ENCODE measurements around the gene PPIB. TPM values are rescaled to one million over a fixed set of nuclear protein-coding genes. Genes with fewer than 3 reads are reported as not detected.

PPIB gene
- total RNA-seq = 106 TPM
- long read RNA-seq, transcript PPIB-201 (5 exons, 1,081 nt) = major isoform, 116 of 118 reads
- long read RNA-seq, partial matches to known transcripts = 0 of 118 reads
- long read RNA-seq, other reads (novel, unspliced or antisense) = 2 of 118 reads

GRCh38 chr15:64162869-64163658 is at the start of gene PPIB:
Gene PPIB (minus strand): TSS chr15:64163022. CDS start chr15:64162986, 36 bp downstream.
- DNase-seq = peak; percentile 100
- intact Hi-C loops (cut with micrococcal nuclease) = no loop called here
- peak; percentile 95 for ATAC-seq

- no peak for ATAC-seq
- intact Hi-C loops (cut with micrococcal nuclease) = no loop called here
- DNase-seq = no peak
Measured at GRCh38 chr15:64211696-64212095, 48.9 kb upstream of the PPIB start.

GRCh38 chr15:64210371-64210770 is 47.5 kb upstream of the PPIB start:
- intact Hi-C loops (cut with micrococcal nuclease) = no loop called here
- ATAC-seq (no peak), DNase-seq (no peak)

- ATAC-seq (no peak), DNase-seq (no peak)
- intact Hi-C loops (cut with micrococcal nuclease) = no loop called here
Measured at GRCh38 chr15:64209680-64210334, 47.0 kb upstream of the PPIB start.

- ATAC-seq (no peak), DNase-seq (no peak)
- intact Hi-C loops (cut with micrococcal nuclease) = no loop called here
Measured at GRCh38 chr15:64205202-64205601, 42.4 kb upstream of the PPIB start.

- peak; percentile 54 for ATAC-seq
- intact Hi-C loops (cut with micrococcal nuclease) = no loop called here
- DNase-seq = no peak
Measured at GRCh38 chr15:64197425-64197824, 34.6 kb upstream of the PPIB start.

- peak; percentile 24 for ATAC-seq
- intact Hi-C loops (cut with micrococcal nuclease) = no loop called here
Measured at GRCh38 chr15:64193971-64194370, 31.1 kb upstream of the PPIB start.

DNA sequence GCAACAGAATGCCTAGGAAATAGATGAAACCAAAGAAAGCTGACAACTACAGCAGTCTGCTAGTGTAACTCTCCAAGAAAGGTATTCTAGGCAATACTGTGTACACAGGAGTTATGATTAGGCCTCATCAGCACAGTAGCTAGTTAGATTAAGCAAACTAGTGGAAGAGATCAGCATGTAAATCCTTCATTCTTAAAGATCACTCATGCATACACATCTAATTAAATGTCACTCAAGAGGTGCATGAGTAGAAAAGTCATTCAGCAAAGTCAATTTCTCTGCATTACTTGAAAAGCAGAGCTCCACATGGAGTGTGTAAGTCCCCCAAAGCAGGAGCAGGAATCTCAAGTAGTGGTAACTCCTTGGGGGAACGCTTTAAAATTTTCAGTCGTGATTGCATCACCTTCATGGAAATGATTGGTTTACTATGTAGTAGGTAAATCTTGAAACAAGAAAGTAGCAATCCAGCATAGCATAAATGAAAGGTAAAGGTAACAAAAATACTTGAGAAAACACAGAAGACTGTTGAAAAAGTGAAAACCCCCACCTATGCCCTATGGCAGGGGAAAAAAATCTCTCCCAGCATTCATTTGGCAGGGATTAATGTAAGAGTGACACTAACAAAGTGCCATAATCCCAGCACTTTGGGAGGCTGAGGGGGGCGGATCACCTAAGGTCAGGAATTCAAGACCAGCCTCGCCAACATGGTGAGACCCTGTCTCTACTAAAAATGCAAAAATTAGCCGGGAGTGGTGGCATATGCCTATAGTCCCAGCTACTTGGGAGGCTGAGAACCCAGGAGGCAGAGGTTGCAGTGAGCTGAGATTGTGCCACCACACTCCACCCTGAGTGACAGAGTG is 29.4 kb upstream of the PPIB start:
- no peak for ATAC-seq
- DNase-seq = no peak
- intact Hi-C loops (cut with micrococcal nuclease) = no loop called here

More at GRCh38 chr15:64193971-64194370, 31.1 kb upstream of the PPIB start:
- DNase-seq = no peak

DNA sequence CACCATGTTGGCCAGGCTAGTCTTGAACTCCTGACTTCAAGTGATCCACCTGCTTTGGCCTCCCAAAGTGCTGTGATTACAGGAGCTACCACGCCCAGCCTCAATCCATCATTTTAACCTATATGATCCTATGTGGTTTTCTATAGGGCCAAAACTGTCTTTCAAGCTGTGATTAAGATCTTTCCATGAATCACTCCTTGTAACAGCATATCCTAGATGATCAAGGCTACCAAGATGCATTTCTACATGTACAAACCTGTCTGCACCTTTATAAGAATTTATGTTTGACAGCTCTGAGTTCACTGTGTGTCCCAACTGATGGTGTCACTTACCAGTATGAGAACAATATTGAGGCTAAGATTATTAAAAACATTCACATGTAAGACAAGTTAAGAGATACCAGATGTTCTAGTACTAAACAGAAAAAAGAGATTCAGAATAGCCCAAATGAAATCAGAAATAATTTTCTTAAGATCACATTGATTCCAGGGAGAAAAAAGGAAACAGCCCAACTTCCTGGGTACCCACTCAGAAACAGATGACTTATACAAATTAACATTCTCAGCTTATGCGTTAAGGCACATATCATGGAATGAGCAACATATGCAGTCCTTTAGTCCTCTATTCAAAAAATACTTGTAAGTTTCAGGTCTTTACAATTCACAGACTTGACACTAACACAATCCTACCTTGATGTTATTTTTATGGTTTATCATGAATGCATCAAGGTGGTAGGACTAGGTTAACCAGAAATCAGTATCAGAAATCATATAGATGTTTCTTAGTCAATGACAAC is 24.8 kb upstream of the PPIB start:
- ATAC-seq (no peak), DNase-seq (no peak)
- intact Hi-C loops (cut with micrococcal nuclease) = no loop called here

DNA sequence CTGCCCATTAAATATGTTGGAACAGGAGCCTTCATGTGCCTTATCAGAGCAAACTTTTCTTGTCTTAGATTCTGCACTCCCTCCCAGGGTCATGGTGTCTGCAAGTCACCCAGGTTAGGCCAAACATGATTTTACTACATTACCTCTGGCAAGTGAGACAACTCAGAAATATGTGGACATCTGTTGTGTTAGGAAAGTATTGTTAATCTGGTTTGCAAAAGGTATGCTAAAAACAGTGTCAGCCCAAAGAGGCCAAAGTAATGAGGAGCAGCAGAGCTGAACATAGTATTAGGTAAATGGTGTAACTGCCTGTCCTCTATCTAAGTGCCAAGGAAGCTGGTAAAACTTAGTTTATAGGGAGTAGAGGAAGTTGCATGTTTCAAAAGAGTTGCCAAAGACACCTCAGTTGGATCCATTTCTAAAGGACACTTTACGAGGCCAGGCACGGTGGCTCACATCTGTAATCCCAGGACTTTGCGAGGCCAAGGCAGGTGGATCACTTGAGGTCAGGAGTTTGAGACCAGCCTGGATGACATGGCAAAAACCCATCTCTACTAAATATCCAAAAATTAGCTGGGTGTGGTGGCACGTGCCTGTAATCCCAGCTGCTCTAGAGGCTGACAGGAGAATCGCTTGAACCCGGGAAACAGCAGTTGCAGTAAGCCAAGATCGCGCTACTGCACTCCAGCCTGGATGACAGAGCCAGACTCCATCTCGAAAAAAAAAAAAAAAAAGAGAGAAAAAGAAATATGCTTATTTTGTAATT is 22.5 kb upstream of the PPIB start:
- DNase-seq = no peak
- ATAC-seq = no peak
- intact Hi-C loops (cut with micrococcal nuclease) = no loop called here

DNA sequence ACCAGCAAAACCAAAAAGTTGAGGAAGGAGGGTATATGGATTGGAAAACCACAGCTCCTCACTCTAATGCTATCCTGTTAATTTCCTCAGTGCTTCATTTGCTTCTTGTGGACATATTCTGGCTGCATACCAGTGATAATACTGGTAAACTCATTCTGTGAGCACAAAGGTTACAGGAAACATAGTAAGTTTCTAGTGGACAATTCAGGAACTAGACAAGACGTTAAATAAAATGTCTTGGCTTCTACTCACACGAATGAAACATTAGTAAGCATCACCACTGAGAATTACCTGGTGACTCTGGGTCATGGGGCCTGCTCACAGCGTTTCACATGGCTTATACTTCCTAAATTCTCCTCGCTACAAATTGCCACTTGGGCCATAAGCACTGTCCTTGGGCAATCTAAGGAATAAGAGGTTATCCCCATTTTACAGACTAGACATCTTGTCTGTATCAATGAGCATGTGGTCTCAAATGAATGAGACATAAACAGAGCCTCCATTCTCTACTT is 20.1 kb upstream of the PPIB start:
- no peak for DNase-seq
- no peak for ATAC-seq
- intact Hi-C loops (cut with micrococcal nuclease) = no loop called here

- intact Hi-C loops (cut with micrococcal nuclease) = no loop called here
- DNase-seq (no peak), ATAC-seq (no peak)
Measured at GRCh38 chr15:64180235-64180824, 17.5 kb upstream of the PPIB start.

- intact Hi-C loops (cut with micrococcal nuclease) = no loop called here
- DNase-seq = no peak
- no peak for ATAC-seq
Measured at GRCh38 chr15:64166102-64166890, 3.5 kb upstream of the PPIB start.

DNA sequence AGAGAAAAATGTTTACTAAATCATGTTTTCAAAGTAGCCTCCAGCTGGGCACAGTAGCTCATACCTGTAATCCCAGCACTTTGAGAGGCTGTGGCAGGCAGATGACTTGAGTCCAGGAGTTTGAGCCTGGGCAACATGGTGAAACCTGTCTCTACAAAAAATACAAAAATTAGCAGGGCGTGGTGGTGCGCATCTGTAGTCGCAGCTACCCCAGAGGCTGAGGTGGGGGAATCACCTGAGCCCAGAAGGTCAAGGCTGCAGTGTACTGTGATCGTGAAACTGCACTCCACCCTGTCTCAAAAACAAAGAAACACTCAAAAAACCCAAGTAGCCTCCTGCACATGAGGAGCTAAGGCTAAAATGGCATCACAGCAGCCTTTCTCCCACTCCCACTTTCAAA is 1.6 kb upstream of the PPIB start:
- ATAC-seq = no peak
- intact Hi-C loops (cut with micrococcal nuclease) = no loop called here
- DNase-seq = no peak

DNA sequence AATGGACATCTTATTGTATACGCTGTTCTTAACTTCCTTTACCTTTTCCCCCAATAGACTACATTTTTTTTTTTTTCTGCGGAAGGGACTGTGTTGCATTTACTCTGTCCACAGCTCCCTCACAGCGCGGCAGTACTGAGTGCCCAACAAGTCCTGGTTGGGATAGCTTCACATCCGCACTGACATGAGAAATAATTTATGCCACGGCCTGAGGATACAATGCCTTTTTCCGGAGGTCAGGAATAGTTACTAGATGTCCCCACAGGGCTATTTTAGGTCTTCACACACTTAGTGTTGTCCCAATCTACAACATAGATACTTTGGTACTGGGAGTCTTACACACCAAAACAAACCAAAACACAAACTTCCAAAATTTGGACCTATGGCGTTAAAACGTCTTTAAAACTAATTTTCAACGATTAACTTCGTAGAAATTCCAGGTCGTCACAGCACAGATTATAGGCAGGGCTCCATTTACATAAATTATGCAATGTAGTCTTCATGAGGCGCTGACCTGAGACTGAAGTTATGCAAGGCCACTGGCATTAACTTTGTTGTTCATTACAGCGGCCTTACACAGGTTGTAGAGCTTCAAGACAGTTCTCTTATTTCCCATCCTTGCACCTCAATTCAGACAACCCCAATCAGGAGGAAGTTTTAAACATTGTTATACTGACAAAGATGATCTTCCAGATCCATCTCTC is 989 bp upstream of the PPIB start:
- ATAC-seq = peak; percentile 26
- intact Hi-C loops (cut with micrococcal nuclease) = no loop called here
- DNase-seq = peak; percentile 53

DNA sequence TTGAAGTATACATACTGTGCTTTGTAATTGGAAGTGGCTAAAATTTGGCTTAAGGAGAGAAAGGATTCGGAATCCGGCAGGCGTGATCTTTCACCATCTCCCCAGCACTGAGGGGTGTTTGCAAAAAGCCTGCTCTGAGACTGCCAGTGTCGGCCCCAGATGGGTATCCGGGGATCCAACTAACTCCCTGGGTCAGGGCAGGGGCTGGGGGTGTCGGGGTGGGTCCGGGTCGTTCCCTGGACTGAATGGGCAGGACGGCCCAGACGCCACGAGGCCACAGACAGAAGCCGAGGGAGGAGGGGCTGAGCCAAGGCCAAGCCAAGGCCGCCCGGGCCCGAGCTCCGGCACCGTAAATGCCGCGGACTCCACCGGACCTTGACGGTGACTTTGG is 349 bp downstream of the PPIB start:
- peak; percentile 46 for ATAC-seq
- DNase-seq = no peak
- intact Hi-C loops (cut with micrococcal nuclease) = no loop called here
